IMR-90 (cell line): ENCODE measurements around the gene INSR. TPM values are rescaled to one million over a fixed set of nuclear protein-coding genes. Genes with fewer than 3 reads are reported as not detected.

Experiments
- ATAC-seq: fragments of 200-7000 bp; cut with Tn5 transposase; 2 replicates; pipeline ENCODE4 v1.9.1; 2020; ENCODE audit warnings: low read depth, mild to moderate bottlenecking, moderate library complexity
- BruUV-seq: library from RNA; stranded (reverse); fragments of 400-500 nt; replicated peaks from 2 replicates; lab custom pipeline; 2021; lab: Mats Ljungman, UMichigan
- CTCF ChIA-PET: fragments of 300-600 bp; formaldehyde crosslinking; extraction: SDS; loops from one replicate; lab custom pipeline; 2021; ENCODE audit warnings: antibody characterized with exemption; lab: Yijun Ruan, JAX
- POLR2A ChIA-PET: fragments of 300-600 bp; sonication (Branson Sonifier 250); formaldehyde crosslinking; loops from one replicate; lab custom pipeline; 2022; ENCODE audit warnings: antibody characterized with exemption; ENCODE audit not compliant: unreplicated experiment; lab: Charles Lee
- DNase-seq: peaks from one replicate; pipeline ENCODE4 v3.0.0; 2013
- H2AFZ ChIP-seq: replicated peaks from 2 replicates; pipeline ENCODE3; 2013; ENCODE audit warnings: low read length, mild to moderate bottlenecking; ENCODE audit not compliant: poor library complexity
- H2AK5ac ChIP-seq: 2 replicates; pipeline ENCODE4 v1.6.1; 2013; ENCODE audit warnings: low read depth, low read length, inconsistent platforms
- H2AK9ac ChIP-seq: replicated peaks from 2 replicates; pipeline ENCODE3; 2013; ENCODE audit warnings: mild to moderate bottlenecking, low read depth, low read length, moderate library complexity; ENCODE audit not compliant: poor library complexity
- H2BK120ac ChIP-seq: 2 replicates; pipeline ENCODE4 v1.6.1; 2013; ENCODE audit warnings: low read depth, low read length, inconsistent platforms
- H2BK15ac ChIP-seq: 3 replicates; pipeline ENCODE4 v1.6.1; 2013; ENCODE audit warnings: low read depth, low read length, inconsistent platforms
- H2BK20ac ChIP-seq: 2 replicates; pipeline ENCODE4 v1.6.1; 2013; ENCODE audit warnings: low read depth, mild to moderate bottlenecking, inconsistent platforms, low read length, moderate library complexity
- H2BK5ac ChIP-seq: 2 replicates; pipeline ENCODE4 v1.6.1; 2013; ENCODE audit warnings: mild to moderate bottlenecking, low read depth, low read length, inconsistent platforms; ENCODE audit not compliant: poor library complexity, severe bottlenecking
- H3K14ac ChIP-seq: replicated peaks from 2 replicates; pipeline ENCODE4 v1.6.1; 2013; ENCODE audit warnings: low read depth, low read length, inconsistent platforms
- H3K18ac ChIP-seq: 2 replicates; pipeline ENCODE4 v1.6.1; 2013; ENCODE audit warnings: low read depth, low read length, control low read depth
- H3K23ac ChIP-seq: 2 replicates; pipeline ENCODE4 v1.6.1; 2013; ENCODE audit warnings: low read depth, low read length, inconsistent platforms
- H3K27ac ChIP-seq: 2 replicates; pipeline ENCODE4 v1.5.1; 2013; ENCODE audit warnings: mild to moderate bottlenecking, control low read depth, low read length; ENCODE audit not compliant: insufficient read depth
- H3K27me3 ChIP-seq: 2 replicates; pipeline ENCODE4 v1.6.1; 2013; ENCODE audit warnings: low read length; ENCODE audit not compliant: control insufficient read depth, insufficient read depth
- H3K36me3 ChIP-seq: 2 replicates; pipeline ENCODE4 v1.6.1; 2013; ENCODE audit warnings: low read length, mixed read lengths; ENCODE audit not compliant: control insufficient read depth, insufficient read depth
- H3K4ac ChIP-seq: 2 replicates; pipeline ENCODE4 v1.6.1; 2013; ENCODE audit warnings: low read depth, low read length, inconsistent platforms
- H3K4me1 ChIP-seq: 2 replicates; pipeline ENCODE4 v1.6.1; 2013; ENCODE audit warnings: low read length, mixed read lengths; ENCODE audit not compliant: control insufficient read depth, insufficient read depth
- H3K4me2 ChIP-seq: 2 replicates; pipeline ENCODE4 v1.6.1; 2013; ENCODE audit warnings: low read depth, mild to moderate bottlenecking, control low read depth, low read length, moderate library complexity
- H3K4me3 ChIP-seq: 2 replicates; pipeline ENCODE4 v1.5.1; 2013; ENCODE audit warnings: low read depth, mild to moderate bottlenecking, control low read depth, low read length, moderate library complexity; ENCODE audit not compliant: insufficient read depth
- H3K56ac ChIP-seq: 2 replicates; pipeline ENCODE4 v1.6.1; 2013; ENCODE audit warnings: low read length, inconsistent platforms; ENCODE audit not compliant: insufficient read depth; ENCODE audit errors: extremely low read depth
- H3K79me1 ChIP-seq, 2 experiments: 2 replicates each; pipeline ENCODE4 v1.6.1; 2013; ENCODE audit warnings: low read length in 2 of 2, inconsistent platforms in 1 of 2, low read depth in 1 of 2
- H3K9ac ChIP-seq: 2 replicates; pipeline ENCODE4 v1.6.1; 2013; ENCODE audit warnings: low read depth, low read length, control low read depth
- H3K9me1 ChIP-seq: 2 replicates; pipeline ENCODE4 v1.6.1; 2013; ENCODE audit warnings: low read length, inconsistent platforms; ENCODE audit not compliant: insufficient read depth
- H3K9me3 ChIP-seq: 2 replicates; pipeline ENCODE4 v1.6.1; 2013; ENCODE audit warnings: low read length; ENCODE audit not compliant: control insufficient read depth, insufficient read depth
- H4K20me1 ChIP-seq: 2 replicates; pipeline ENCODE4 v1.6.1; 2013; ENCODE audit warnings: low read length, inconsistent platforms; ENCODE audit not compliant: insufficient read depth
- H4K5ac ChIP-seq: 2 replicates; pipeline ENCODE4 v1.6.1; 2013; ENCODE audit warnings: mild to moderate bottlenecking, low read depth, low read length, control low read depth
- H4K8ac ChIP-seq, 2 experiments: 2 replicates each; pipeline ENCODE4 v1.6.1; 2013; ENCODE audit warnings: low read depth in 2 of 2, low read length in 2 of 2, control low read depth in 1 of 2, inconsistent platforms in 1 of 2
- H4K91ac ChIP-seq: 2 replicates; pipeline ENCODE4 v1.6.1; 2013; ENCODE audit warnings: low read depth, low read length, inconsistent platforms; ENCODE audit not compliant: insufficient read depth
- CHD1 ChIP-seq: IDR thresholded peaks from 2 replicates; pipeline ENCODE4 v1.6.1; 2012; ENCODE audit warnings: low read depth, low read length, improper control_type of control experiment
- CTCF ChIP-seq: conservative IDR thresholded peaks from 2 replicates; pipeline ENCODE4 v1.5.1; 2012; ENCODE audit warnings: mild to moderate bottlenecking, low read depth, low read length, improper control_type of control experiment
- MAFK ChIP-seq: IDR thresholded peaks from 2 replicates; pipeline ENCODE4 v1.6.1; 2012; ENCODE audit warnings: low read depth, low read length, improper control_type of control experiment
- MAZ ChIP-seq: IDR thresholded peaks from 2 replicates; pipeline ENCODE4 v1.6.1; 2012; ENCODE audit warnings: low read depth, mild to moderate bottlenecking, low read length, improper control_type of control experiment, moderate library complexity, borderline replicate concordance
- MXI1 ChIP-seq: IDR thresholded peaks from 2 replicates; pipeline ENCODE4 v1.6.1; 2012; ENCODE audit warnings: low read depth, mild to moderate bottlenecking, low read length, moderate library complexity, borderline replicate concordance
- POLR2A ChIP-seq: IDR thresholded peaks from 2 replicates; pipeline ENCODE4 v1.6.1; 2012; ENCODE audit warnings: mild to moderate bottlenecking, low read depth, low read length
- RCOR1 ChIP-seq: IDR thresholded peaks from 2 replicates; pipeline ENCODE4 v1.6.1; 2012; ENCODE audit warnings: mild to moderate bottlenecking, low read length, improper control_type of control experiment; ENCODE audit not compliant: insufficient replicate concordance
- SMC3 ChIP-seq: fragments of 150-350 bp; IDR thresholded peaks from 2 replicates; pipeline ENCODE4 v1.6.1; 2016; ENCODE audit warnings: low read depth, mild to moderate bottlenecking, antibody characterized with exemption, low read length, moderate library complexity
- USF2 ChIP-seq: fragments of 150-350 bp; IDR thresholded peaks from 2 replicates; pipeline ENCODE4 v1.6.1; 2017; ENCODE audit warnings: mild to moderate bottlenecking, antibody characterized with exemption, low read length, low read depth
- WGBS, 2 experiments: methylation state at CpG; one replicate each; pipeline versions ENCODE4 v1.1.5 to v1.1.7; 2013; ENCODE audit warnings: missing lambda C conversion rate in 2 of 2; ENCODE audit not compliant: insufficient read length in 1 of 2; ENCODE audit errors: extremely low coverage in 2 of 2; 5-methylcytosine and 5-hydroxymethylcytosine counted together
- dilution Hi-C: fragments of 300-500 bp; cut with HindIII; formaldehyde crosslinking; loops from one replicate; pipeline ENCODE4 v1.14.3; 2018; ENCODE audit warnings: low sequenced_read_pairs; ENCODE audit not compliant: unreplicated experiment
- in situ Hi-C: fragments of 300-500 bp; cut with MboI; formaldehyde crosslinking; loops from 3 replicates; pipeline ENCODE4 v1.14.3; 2019; ENCODE audit warnings: low sequenced_read_pairs, inconsistent platforms, mixed read lengths
- intact Hi-C: fragments of 100-400 bp; cut with micrococcal nuclease; formaldehyde crosslinking; loops from 2 replicates; pipeline ENCODE4 v1.10.0; 2022
- polyA plus RNA-seq, 3 experiments: library from polyadenylated mRNA; depleted of rRNA; stranded (reverse); fragments of >200 nt; gene quantifications; 2 replicates each; pipeline ENCODE4 v1.2.3, GENCODE V29; 2012; ENCODE audit warnings: low replicate concordance in 1 of 3
- total RNA-seq: library from RNA; depleted of rRNA; stranded (reverse); fragments of >200 nt; gene quantifications from 2 replicates; pipeline ENCODE4 v1.2.3, GENCODE V29; 2012

Gene INSR
- total and polyA plus RNA-seq, 2 of the 4 experiments (the other 2 are of a cell fraction): 2.8 to 7.9 TPM

GRCh38 chr19:7337380-7338194 is 43.4 kb upstream of the INSR start:
- H3K56ac ChIP-seq: no peak overlapping the region
- no peak overlapping the region for H2AK5ac ChIP-seq
- no peak overlapping the region for H4K5ac ChIP-seq
- no peaks in the 10 kb centered on the region for H3K36me3 ChIP-seq
- no peak overlapping the region for H2AK9ac ChIP-seq
- H3K4me1 ChIP-seq: no peaks in the 10 kb centered on the region
- H4K8ac ChIP-seq: no peak overlapping the region
- dilution Hi-C loops: no loop called here
- no peak overlapping the region for H2BK5ac ChIP-seq
- H3K27ac ChIP-seq: no peak overlapping the region
- in situ Hi-C loops: no loop called here
- H3K79me1 ChIP-seq: no peaks in the 10 kb centered on the region
- H3K18ac ChIP-seq: no peak overlapping the region
- DNase-seq (no peak), ATAC-seq (no peak)
- H3K4me2 ChIP-seq: no peak overlapping the region
- no peak for TF ChIP-seq USF2
- TF ChIP-seq SMC3: no peak
- no peak for TF ChIP-seq POLR2A
- TF ChIP-seq MXI1: no peak
- TF ChIP-seq MAZ: no peak
- no peak for TF ChIP-seq CHD1
- no peak for TF ChIP-seq RCOR1
- TF ChIP-seq MAFK: no peak
- no peak for TF ChIP-seq CTCF
- H4K20me1 ChIP-seq: no peaks in the 10 kb centered on the region
- WGBS, 2 experiments: 77% methylated on average over 5 of the region's 12 CpGs; no CpG with 5 or more reads in 1 of the 2 experiments
- H2BK120ac ChIP-seq: no peak overlapping the region
- no peaks in the 10 kb centered on the region for H3K9me1 ChIP-seq
- no peak overlapping the region for H3K14ac ChIP-seq
- H3K23ac ChIP-seq: no peak overlapping the region
- H3K9me3 ChIP-seq: no peaks in the 10 kb centered on the region
- peaks cover 3% of the 10 kb centered on the region; the same call in 1 of the 2 replicates for H3K27me3 ChIP-seq
- BruUV-seq: no TSS peak
- H2BK20ac ChIP-seq: no peak overlapping the region
- H3K4ac ChIP-seq: no peak overlapping the region
- intact Hi-C loops: no loop called here
- H3K4me3 ChIP-seq: no peak overlapping the region
- CTCF ChIA-PET: interaction anchor here (0.8 to 1.0 kb wide), 2 partner anchors 8 to 198 kb away, joined by 3 read pairs; no protein-coding TSS in a partner anchor
- H3K9ac ChIP-seq: no peak overlapping the region
- no peak overlapping the region for H2BK15ac ChIP-seq
- POLR2A ChIA-PET: no interaction called here
- no peak overlapping the region for H2AFZ ChIP-seq
- H4K91ac ChIP-seq: no peak overlapping the region
